Adrenal gland (tissue), 12 donors: Measurements from ENCODE around the gene TFRC. TPM values are rescaled to one million over a fixed set of nuclear protein-coding genes. Genes with fewer than 3 reads are reported as not detected.
"Not testable (repeated sequence)": the region's sequence is repeated elsewhere in the genome, so short reads cannot be mapped to it uniquely, and the experiment has no call there.

Experiments
- DNase-seq, 7 donors: peaks; one replicate each; pipeline ENCODE4 v3.0.0-alpha.2; 2019 to 2020
- H3K27ac ChIP-seq, 5 donors: fragments of 200-600 bp; sonication (generic) in 4 of 5; 1 replicate in 3 of 5; 2 replicates in 2 of 5; pipeline versions ENCODE4 v1.5.1 to v1.8.0; 2016 to 2020; ENCODE audit warnings: mild to moderate bottlenecking in 1 of 5
- H3K27me3 ChIP-seq: fragments of 200-600 bp; 2 replicates; pipeline ENCODE4 v1.8.0; 2021
- H3K36me3 ChIP-seq, 2 donors: fragments of 200-600 bp; replicated peaks in 1 of 2; 1 replicate in 1 of 2; 2 replicates in 1 of 2; pipeline versions ENCODE4 v1.5.1 to v1.8.0; 2018 to 2022
- H3K4me1 ChIP-seq, 2 donors: fragments of 200-600 bp; replicated peaks in 1 of 2; 1 replicate in 1 of 2; 2 replicates in 1 of 2; pipeline versions ENCODE4 v1.5.1 to v1.8.0; 2018 to 2021
- H3K4me3 ChIP-seq, 4 donors: fragments of 200-600 bp; sonication (generic) in 3 of 4; one replicate each; pipeline ENCODE4 v1.5.1; 2016 to 2018
- H3K9me3 ChIP-seq, 3 donors: fragments of 200-600 bp; sonication (generic) in 1 of 3; replicated peaks in 1 of 3; 1 replicate in 2 of 3; 2 replicates in 1 of 3; pipeline versions ENCODE4 v1.5.1 to v1.8.0; 2016 to 2021
- CTCF ChIP-seq, 6 experiments: fragments of 450-650 bp in 4 of 6; fragments of 200-600 bp in 2 of 6; sonication (generic) in 1 of 6; IDR thresholded peaks; 1 replicate in 5 of 6; 2 replicates in 1 of 6; pipeline versions ENCODE4 v1.5.1 to v1.8.0; 2016 to 2021; ENCODE audit warnings: antibody characterized with exemption in 6 of 6, mild to moderate bottlenecking in 2 of 6, moderate library complexity in 1 of 6
- POLR2A ChIP-seq, 2 donors: fragments of 450-650 bp; IDR thresholded peaks; one replicate each; pipeline ENCODE4 v1.6.1; 2017; ENCODE audit warnings: antibody characterized with exemption in 2 of 2, mild to moderate bottlenecking in 2 of 2, moderate library complexity in 1 of 2
- WGBS, 4 donors: extraction: QIAGEN DNeasy Blood & Tissue Kit in 2 of 4; methylation state at CpG; one replicate each; pipeline versions ENCODE4 v1.1.5 to v1.1.7; 2013 to 2017; 5-methylcytosine and 5-hydroxymethylcytosine counted together
- intact Hi-C, 2 donors: fragments of 100-400 bp; cut with DNase I; formaldehyde crosslinking; loops; one replicate each; pipeline versions ENCODE4 v1.14.1 to v1.15.0; 2022 to 2023
- polyA plus RNA-seq, 3 donors: library from polyadenylated mRNA; stranded (reverse); fragments of 200-250 nt in 2 of 3; fragments of 350-450 nt in 1 of 3; fragmentation: Illumina TruSeq in 1 of 3; extraction: RNeasy Lipid Tissue Mini Kit (QIAGEN cat#74804) in 1 of 3; gene quantifications; one replicate each; pipeline ENCODE4 v1.2.3, GENCODE V29; 2013 to 2014
- total RNA-seq, 9 donors: library from RNA; depleted of rRNA in 4 of 9; stranded (reverse); fragments of >200 nt in 4 of 9; fragments of 120-200 nt in 1 of 9; fragmentation: NEBNext Ultra II Directional in 1 of 9; extraction: Animal tissue kit (Norgen Biotek cat#: 25700) in 1 of 9; gene quantifications; one replicate each; pipeline versions ENCODE4 v1.1.0 to v1.2.4, GENCODE V29; 2013 to 2023
- donor health status: healthy with polysubstance abuse.
- donor health status: Bipolar disorder and iron deficiency.
- donor health status: DM: yes; HTN: yes; CAD: no.
- donor health status: DM: no; HTN: no; CAD: no.
- donor health status: DM: no; HTN: no; CAD: no.
- donor health status: DM: yes; HTN: yes; CAD: no.

The TFRC gene
- total and polyA plus RNA-seq, 12 donors, result 7.3 to 414 (median 60.8) TPM

GRCh38 chr3:196023947-196024346 lies 57.9 kb downstream of the TFRC start:
- Histone ChIP-seq H3K27me3 (no peaks in the 10 kb centered on the region), H3K4me3 (no peak overlapping the region), H3K27ac (no peak overlapping the region), H3K4me1 (no peaks in the 10 kb centered on the region), H3K9me3 (no peaks in the 10 kb centered on the region), H3K36me3 (no peaks in the 10 kb centered on the region)
- TF ChIP-seq POLR2A (IDR thresholded peaks at IDR 0.05), result no peak
- TF ChIP-seq CTCF (IDR thresholded peaks at IDR 0.05), result no peak
- intact Hi-C loops, result loop anchor here in 1 of 2 donors (2.0 kb wide), 1 partner anchor 173 kb away; no protein-coding TSS in a partner anchor
- DNase-seq, result no peak
- 81 to 88% (median 82%) methylated on average over 8 of the region's 8 CpGs for WGBS, 4 donors

- DNase-seq, result peak; percentile 28 to 66 (median 56)
- not testable (repeated sequence) for H3K36me3 ChIP-seq, H3K9me3 ChIP-seq, H3K27me3 ChIP-seq, H3K4me1 ChIP-seq
- intact Hi-C loops, result loop anchor here in 1 of 2 donors (2.0 kb wide), 1 partner anchor 174 kb away; no protein-coding TSS in a partner anchor
- WGBS, 4 donors, result 37 to 63% (median 51%) methylated on average over 8 of the region's 8 CpGs
- peak overlapping the region in 1 of 5 donors; percentile 36 for H3K27ac ChIP-seq
- peak overlapping the region in 1 of 4 donors; percentile 27 for H3K4me3 ChIP-seq
Measured at GRCh38 chr3:196022499-196022878, 59.4 kb downstream of the TFRC start.

GRCh38 chr3:196020373-196020772 lies 61.5 kb downstream of the TFRC start:
- DNase-seq, result no peak
- intact Hi-C loops, result no loop called here
- H3K36me3 ChIP-seq, result no peaks in the 10 kb centered on the region
- H3K27me3 ChIP-seq, result no peaks in the 10 kb centered on the region
- no peak overlapping the region for H3K4me3 ChIP-seq
- H3K27ac ChIP-seq, result no peak overlapping the region
- no peak for TF ChIP-seq CTCF (IDR thresholded peaks at IDR 0.05)
- no peak for TF ChIP-seq POLR2A (IDR thresholded peaks at IDR 0.05)
- no peaks in the 10 kb centered on the region for H3K9me3 ChIP-seq
- WGBS, 4 donors, result 57 to 84% (median 77%) methylated on average over 3 of the region's 3 CpGs
- H3K4me1 ChIP-seq, result no peaks in the 10 kb centered on the region

- WGBS, 4 donors, result 46 to 63% (median 57%) methylated on average over 8 to 12 of the region's 12 CpGs
- peak in 1 of 7 donors; percentile 54 for DNase-seq
- H3K27me3 ChIP-seq, H3K4me1 ChIP-seq, H3K4me3 ChIP-seq, intact Hi-C loops, H3K27ac ChIP-seq, H3K9me3 ChIP-seq, H3K36me3 ChIP-seq: not testable (repeated sequence)
Measured at GRCh38 chr3:196019576-196019975, 62.3 kb downstream of the TFRC start.

- H3K27me3 ChIP-seq, H3K27ac ChIP-seq, H3K9me3 ChIP-seq, intact Hi-C loops, DNase-seq, H3K4me1 ChIP-seq, H3K36me3 ChIP-seq, H3K4me3 ChIP-seq: not testable (repeated sequence)
- WGBS, 4 donors, result 79 to 86% (median 82%) methylated on average over 5 of the region's 5 CpGs
Measured at GRCh38 chr3:196018159-196018558, 63.7 kb downstream of the TFRC start.

- TF ChIP-seq POLR2A (IDR thresholded peaks at IDR 0.05), result no peak
- TF ChIP-seq CTCF (IDR thresholded peaks at IDR 0.05), result no peak
- H3K9me3 ChIP-seq, result no peaks in the 10 kb centered on the region
- intact Hi-C loops, result no loop called here
- no peaks in the 10 kb centered on the region for H3K36me3 ChIP-seq
- no peak overlapping the region for H3K27ac ChIP-seq
- no peaks in the 10 kb centered on the region for H3K27me3 ChIP-seq
- DNase-seq, result no peak
- WGBS, 4 donors, result 44 to 60% (median 52%) methylated on average over 2 of the region's 2 CpGs
- no peak overlapping the region for H3K4me3 ChIP-seq
- no peaks in the 10 kb centered on the region for H3K4me1 ChIP-seq
Measured at GRCh38 chr3:196016485-196016884, 65.4 kb downstream of the TFRC start.
